CD14-positive monocyte (primary cell): Measurements from ENCODE around the gene ADAM22. TPM values are rescaled to one million over a fixed set of nuclear protein-coding genes. Genes with fewer than 3 reads are reported as not detected.

ENCODE experiments used
- DNase-seq, 3 donors: peaks; one replicate each; pipeline ENCODE4 v3.0.0-alpha.2; 2011 to 2022
- H2AFZ ChIP-seq: 2 replicates; pipeline ENCODE4 v1.6.0; 2012; ENCODE audit warnings: mild to moderate bottlenecking, low read depth, low read length, inconsistent platforms; ENCODE audit not compliant: insufficient read depth, poor library complexity, severe bottlenecking
- H3K27ac ChIP-seq, 2 donors: 1 replicate in 1 of 2; 2 replicates in 1 of 2; pipeline ENCODE4 v1.5.1; 2012 to 2013; ENCODE audit warnings: low read length in 2 of 2, control low read depth in 1 of 2, inconsistent platforms in 1 of 2, low read depth in 1 of 2, mild to moderate bottlenecking in 1 of 2
- H3K27me3 ChIP-seq, 2 donors: one replicate each; pipeline versions ENCODE4 v1.6.0 to v1.6.1; 2011 to 2013; ENCODE audit warnings: low read length in 2 of 2; ENCODE audit not compliant: control insufficient read depth in 2 of 2, insufficient read depth in 2 of 2
- H3K36me3 ChIP-seq, 2 donors: replicated peaks in 1 of 2; 1 replicate in 1 of 2; 2 replicates in 1 of 2; pipeline versions ENCODE4 v1.5.1 to v1.6.1; 2012 to 2013; ENCODE audit warnings: low read length in 2 of 2, control low read depth in 1 of 2, inconsistent platforms in 1 of 2, mild to moderate bottlenecking in 1 of 2; ENCODE audit not compliant: insufficient read depth in 2 of 2, control insufficient read depth in 1 of 2
- H3K4me1 ChIP-seq, 2 donors: 1 replicate in 1 of 2; 2 replicates in 1 of 2; pipeline versions ENCODE4 v1.5.1 to v1.6.1; 2012 to 2013; ENCODE audit warnings: low read length in 2 of 2, control low read depth in 1 of 2, inconsistent platforms in 1 of 2, mild to moderate bottlenecking in 1 of 2, moderate library complexity in 1 of 2; ENCODE audit not compliant: insufficient read depth in 2 of 2, control insufficient read depth in 1 of 2
- H3K4me2 ChIP-seq: replicated peaks from 2 replicates; pipeline ENCODE3; 2012; ENCODE audit warnings: low read length, moderate library complexity, mild to moderate bottlenecking; ENCODE audit not compliant: poor library complexity, severe bottlenecking; ENCODE audit errors: extremely low read depth
- H3K4me3 ChIP-seq, 3 experiments: fragments of 200-600 bp in 1 of 3; sonication (generic) in 1 of 3; replicated peaks in 1 of 3; 1 replicate in 2 of 3; 2 replicates in 1 of 3; pipeline ENCODE4 v1.5.1; 2011 to 2013; ENCODE audit warnings: low read length in 3 of 3, mild to moderate bottlenecking in 3 of 3, control low read depth in 2 of 3, low read depth in 2 of 3, inconsistent platforms in 1 of 3, moderate library complexity in 1 of 3
- H3K79me2 ChIP-seq: 2 replicates; pipeline ENCODE4 v1.6.0; 2012; ENCODE audit warnings: mild to moderate bottlenecking, control low read depth, inconsistent platforms, low read length, moderate library complexity; ENCODE audit not compliant: insufficient read depth
- H3K9ac ChIP-seq: 2 replicates; pipeline ENCODE4 v1.6.0; 2017; ENCODE audit warnings: low read length, mild to moderate bottlenecking; ENCODE audit not compliant: insufficient read depth, poor library complexity, severe bottlenecking
- H3K9me3 ChIP-seq, 2 donors: replicated peaks in 1 of 2; 1 replicate in 1 of 2; 2 replicates in 1 of 2; pipeline versions ENCODE4 v1.5.1 to v1.6.1; 2012 to 2013; ENCODE audit warnings: low read length in 2 of 2, control low read depth in 1 of 2; ENCODE audit not compliant: control insufficient read depth in 1 of 2, insufficient read depth in 1 of 2
- H4K20me1 ChIP-seq: 2 replicates; pipeline ENCODE4 v1.6.0; 2012; ENCODE audit warnings: mild to moderate bottlenecking, low read length, control low read depth, moderate library complexity; ENCODE audit not compliant: insufficient read depth
- H3K27ac Mint-ChIP-seq, 7 donors: one replicate each; pipeline ENCODE4 v1.8.0; 2020; ENCODE audit warnings: mild to moderate bottlenecking in 7 of 7, mixed read lengths in 7 of 7, moderate library complexity in 6 of 7, inconsistent platforms in 2 of 7
- H3K27me3 Mint-ChIP-seq, 3 donors: one replicate each; pipeline ENCODE4 v1.8.0; 2021 to 2022; ENCODE audit warnings: low read depth in 3 of 3, mild to moderate bottlenecking in 3 of 3, mixed read lengths in 3 of 3, moderate library complexity in 3 of 3, inconsistent platforms in 1 of 3
- H3K36me3 Mint-ChIP-seq, 2 donors: one replicate each; pipeline ENCODE4 v1.8.0; 2020; ENCODE audit warnings: mixed read lengths in 2 of 2, inconsistent platforms in 1 of 2, mild to moderate bottlenecking in 1 of 2
- H3K4me1 Mint-ChIP-seq: one replicate; pipeline ENCODE4 v1.8.0; 2020; ENCODE audit warnings: mild to moderate bottlenecking, mixed read lengths
- H3K4me3 Mint-ChIP-seq, 2 donors: one replicate each; pipeline ENCODE4 v1.8.0; 2020; ENCODE audit warnings: mild to moderate bottlenecking in 2 of 2, mixed read lengths in 2 of 2, moderate library complexity in 1 of 2
- H3K9me3 Mint-ChIP-seq, 7 donors: one replicate each; pipeline ENCODE4 v1.8.0; 2020 to 2022; ENCODE audit warnings: mixed read lengths in 7 of 7, mild to moderate bottlenecking in 6 of 7, moderate library complexity in 6 of 7, inconsistent platforms in 2 of 7
- WGBS: methylation state at CpG from one replicate; pipeline ENCODE4 v1.1.5; 2013; ENCODE audit warnings: missing lambda C conversion rate; ENCODE audit not compliant: insufficient coverage; 5-methylcytosine and 5-hydroxymethylcytosine counted together
- intact Hi-C, 2 donors: fragments of 100-400 bp; cut with micrococcal nuclease; formaldehyde crosslinking; loops; one replicate each; pipeline versions ENCODE4 v1.15.0 to v1.15.1; 2023
- polyA plus RNA-seq, 3 donors: library from polyadenylated mRNA; depleted of rRNA in 1 of 3; unstranded in 2 of 3; stranded (reverse) in 1 of 3; fragments of 300-500 nt in 2 of 3; fragments of >200 nt in 1 of 3; fragmentation: Illumina TruSeq in 2 of 3; gene quantifications; 1 replicate in 2 of 3; 2 replicates in 1 of 3; pipeline ENCODE4 v1.2.3, GENCODE V29; 2012 to 2021
- TF ChIP-seq, protein P1 (sequence below): fragments of 200-600 bp; IDR thresholded peaks from one replicate; pipeline ENCODE4 v1.8.0; 2022; ENCODE audit warnings: antibody characterized with exemption, mild to moderate bottlenecking

Gene ADAM22
- polyA plus RNA-seq, 3 donors = 0.01 to 0.17 TPM; not detected in 1

DNA sequence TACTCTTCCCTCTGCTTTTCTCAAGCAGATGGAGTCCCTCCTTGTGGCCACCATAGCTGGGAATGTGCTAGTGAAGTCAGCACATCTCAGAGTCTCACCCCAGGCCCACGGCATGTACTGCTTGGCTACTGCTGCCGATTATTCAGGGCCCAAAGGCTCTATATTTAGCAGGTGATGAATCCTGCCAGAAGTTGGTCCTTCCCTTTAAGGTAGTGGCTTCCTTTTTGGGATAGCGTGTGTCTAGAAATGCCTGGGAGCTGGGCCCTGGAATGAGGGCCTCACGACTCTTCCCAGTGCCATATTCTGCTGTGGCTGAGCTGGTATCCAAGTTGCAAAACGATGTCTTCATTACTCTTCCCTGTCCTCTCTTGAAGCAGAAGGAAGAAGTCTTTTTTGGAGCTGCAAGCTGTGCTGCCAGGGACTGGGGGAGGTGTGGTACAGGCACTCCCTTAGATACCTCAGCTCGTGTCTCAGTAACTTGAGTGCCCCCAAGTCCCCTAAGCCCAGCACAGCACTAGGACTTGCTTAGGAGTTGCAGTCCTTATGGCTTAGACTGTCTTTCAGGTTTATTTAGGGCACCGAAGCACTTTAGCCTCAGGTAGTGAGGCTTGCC is 100.1 kb downstream of the ADAM22 start:
- no peak overlapping the region for H3K4me2 ChIP-seq
- H3K27me3 ChIP-seq = no peaks in the 10 kb centered on the region
- H2AFZ ChIP-seq = no peak overlapping the region
- H3K9ac ChIP-seq = no peak overlapping the region
- no peak overlapping the region for H3K27ac ChIP-seq
- no peak for DNase-seq
- TF ChIP-seq, protein P1, sequence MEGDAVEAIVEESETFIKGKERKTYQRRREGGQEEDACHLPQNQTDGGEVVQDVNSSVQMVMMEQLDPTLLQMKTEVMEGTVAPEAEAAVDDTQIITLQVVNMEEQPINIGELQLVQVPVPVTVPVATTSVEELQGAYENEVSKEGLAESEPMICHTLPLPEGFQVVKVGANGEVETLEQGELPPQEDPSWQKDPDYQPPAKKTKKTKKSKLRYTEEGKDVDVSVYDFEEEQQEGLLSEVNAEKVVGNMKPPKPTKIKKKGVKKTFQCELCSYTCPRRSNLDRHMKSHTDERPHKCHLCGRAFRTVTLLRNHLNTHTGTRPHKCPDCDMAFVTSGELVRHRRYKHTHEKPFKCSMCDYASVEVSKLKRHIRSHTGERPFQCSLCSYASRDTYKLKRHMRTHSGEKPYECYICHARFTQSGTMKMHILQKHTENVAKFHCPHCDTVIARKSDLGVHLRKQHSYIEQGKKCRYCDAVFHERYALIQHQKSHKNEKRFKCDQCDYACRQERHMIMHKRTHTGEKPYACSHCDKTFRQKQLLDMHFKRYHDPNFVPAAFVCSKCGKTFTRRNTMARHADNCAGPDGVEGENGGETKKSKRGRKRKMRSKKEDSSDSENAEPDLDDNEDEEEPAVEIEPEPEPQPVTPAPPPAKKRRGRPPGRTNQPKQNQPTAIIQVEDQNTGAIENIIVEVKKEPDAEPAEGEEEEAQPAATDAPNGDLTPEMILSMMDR = no peak
- Mint-ChIP-seq H3K4me3 (no peak overlapping the region), H3K4me1 (no peaks in the 10 kb centered on the region), H3K27ac (no peak overlapping the region), H3K9me3 (peaks cover 14 to 37% (median 27%) of the 10 kb centered on the region in 7 donors), H3K36me3 (no peaks in the 10 kb centered on the region), H3K27me3 (no peaks in the 10 kb centered on the region)
- no peaks in the 10 kb centered on the region for H4K20me1 ChIP-seq
- intact Hi-C loops = no loop called here
- H3K36me3 ChIP-seq = no peaks in the 10 kb centered on the region
- WGBS = 83% methylated on average over 4 of the region's 7 CpGs
- H3K4me3 ChIP-seq = no peak overlapping the region
- no peaks in the 10 kb centered on the region for H3K79me2 ChIP-seq
- H3K4me1 ChIP-seq = no peaks in the 10 kb centered on the region
- H3K9me3 ChIP-seq = peaks cover 22 to 29% of the 10 kb centered on the region in 2 donors

DNA sequence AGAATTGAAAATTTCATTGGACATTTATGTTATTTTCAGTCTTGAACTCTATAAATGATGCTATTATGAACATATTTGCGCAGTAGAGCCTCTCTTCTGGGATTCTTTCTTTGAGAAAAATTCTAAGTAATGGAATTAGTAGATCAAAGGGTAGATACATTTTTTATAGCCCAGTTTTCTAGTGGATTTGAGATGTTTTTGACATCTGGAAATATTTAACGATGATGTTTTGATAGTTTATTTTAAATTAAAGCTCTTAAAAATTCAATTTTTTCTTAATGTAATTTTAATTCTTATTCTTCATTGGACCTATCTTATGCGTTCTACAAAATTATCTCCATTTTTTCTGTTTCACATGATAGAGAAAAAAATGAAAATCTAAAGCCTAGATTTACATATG is 103.0 kb downstream of the ADAM22 start:
- no peak overlapping the region for H3K9ac ChIP-seq
- H3K4me1 Mint-ChIP-seq = peaks cover 1% of the 10 kb centered on the region
- H3K9me3 ChIP-seq = peaks cover 7 to 18% of the 10 kb centered on the region in 2 donors
- no peaks in the 10 kb centered on the region for H3K79me2 ChIP-seq
- TF ChIP-seq, protein P1 = no peak
- intact Hi-C loops = no loop called here
- no peak overlapping the region for H3K4me3 ChIP-seq
- no peak overlapping the region for H2AFZ ChIP-seq
- no peak overlapping the region for H3K4me3 Mint-ChIP-seq
- H3K36me3 ChIP-seq = no peaks in the 10 kb centered on the region
- no peaks in the 10 kb centered on the region for H3K27me3 Mint-ChIP-seq
- H3K27ac Mint-ChIP-seq = no peak overlapping the region
- no CpG with 5 or more reads among the region's 3 CpGs for WGBS
- peaks cover 4 to 19% (median 11%) of the 10 kb centered on the region in 7 donors for H3K9me3 Mint-ChIP-seq
- no peaks in the 10 kb centered on the region for H3K27me3 ChIP-seq
- no peak for DNase-seq
- no peaks in the 10 kb centered on the region for H3K4me1 ChIP-seq
- no peaks in the 10 kb centered on the region for H4K20me1 ChIP-seq
- H3K4me2 ChIP-seq = no peak overlapping the region
- no peak overlapping the region for H3K27ac ChIP-seq
- H3K36me3 Mint-ChIP-seq = no peaks in the 10 kb centered on the region
